Stomach (tissue), 4 donors: Measurements from ENCODE around the gene PRKACA.

ENCODE experiments used
- POLR2A ChIP-seq, 4 donors: fragments of 450-650 bp; IDR thresholded peaks; one replicate each; pipeline ENCODE4 v1.6.1; 2016; ENCODE audit warnings: antibody characterized with exemption in 4 of 4, control low read depth in 2 of 4, mild to moderate bottlenecking in 1 of 4, moderate library complexity in 1 of 4
- TF ChIP-seq, protein P1 (sequence below), 7 experiments: fragments of 450-650 bp in 4 of 7; fragments of 200-600 bp in 3 of 7; sonication (generic) in 3 of 7; IDR thresholded peaks; one replicate each; pipeline ENCODE4 v1.5.1; 2016 to 2019; ENCODE audit warnings: antibody characterized with exemption in 7 of 7, control low read depth in 2 of 7, mild to moderate bottlenecking in 1 of 7

DNA sequence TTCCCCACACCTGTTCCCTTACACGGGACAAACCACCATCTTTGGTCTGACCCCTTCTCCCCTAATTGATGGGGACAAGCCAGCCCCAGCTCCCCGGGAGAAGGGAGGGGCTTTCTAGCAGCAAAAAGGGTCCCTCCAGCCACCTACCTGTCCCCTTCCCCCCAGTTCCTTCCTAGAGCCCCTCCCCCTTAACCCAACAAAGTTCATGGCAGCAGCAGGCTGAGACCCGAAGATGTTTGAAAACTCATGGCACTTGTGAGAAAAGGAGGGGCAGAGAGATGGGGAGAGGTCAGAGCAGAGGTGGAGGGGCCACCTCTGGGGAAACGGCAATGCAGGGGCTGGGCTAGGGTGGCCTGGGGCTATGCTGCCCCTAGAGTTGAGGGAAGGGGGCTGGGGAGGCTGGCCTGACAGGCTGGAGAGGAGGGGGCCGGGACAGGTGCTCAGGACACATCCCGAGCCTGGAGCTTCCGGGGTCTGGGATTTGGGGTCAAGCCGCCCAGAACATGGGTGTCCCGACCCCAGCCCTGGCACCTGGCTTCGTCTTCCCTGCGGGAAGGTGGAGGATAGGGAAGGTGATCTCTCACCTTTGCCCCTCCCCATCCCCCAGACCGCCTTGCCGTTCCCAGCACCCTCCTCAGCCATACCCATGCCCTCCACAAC lies 31.3 kb upstream of the PRKACA start:
- no peak for TF ChIP-seq POLR2A (IDR thresholded peaks at IDR 0.05)
- TF ChIP-seq, protein P1, sequence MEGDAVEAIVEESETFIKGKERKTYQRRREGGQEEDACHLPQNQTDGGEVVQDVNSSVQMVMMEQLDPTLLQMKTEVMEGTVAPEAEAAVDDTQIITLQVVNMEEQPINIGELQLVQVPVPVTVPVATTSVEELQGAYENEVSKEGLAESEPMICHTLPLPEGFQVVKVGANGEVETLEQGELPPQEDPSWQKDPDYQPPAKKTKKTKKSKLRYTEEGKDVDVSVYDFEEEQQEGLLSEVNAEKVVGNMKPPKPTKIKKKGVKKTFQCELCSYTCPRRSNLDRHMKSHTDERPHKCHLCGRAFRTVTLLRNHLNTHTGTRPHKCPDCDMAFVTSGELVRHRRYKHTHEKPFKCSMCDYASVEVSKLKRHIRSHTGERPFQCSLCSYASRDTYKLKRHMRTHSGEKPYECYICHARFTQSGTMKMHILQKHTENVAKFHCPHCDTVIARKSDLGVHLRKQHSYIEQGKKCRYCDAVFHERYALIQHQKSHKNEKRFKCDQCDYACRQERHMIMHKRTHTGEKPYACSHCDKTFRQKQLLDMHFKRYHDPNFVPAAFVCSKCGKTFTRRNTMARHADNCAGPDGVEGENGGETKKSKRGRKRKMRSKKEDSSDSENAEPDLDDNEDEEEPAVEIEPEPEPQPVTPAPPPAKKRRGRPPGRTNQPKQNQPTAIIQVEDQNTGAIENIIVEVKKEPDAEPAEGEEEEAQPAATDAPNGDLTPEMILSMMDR (IDR thresholded peaks at IDR 0.05), result no peak
